Muscle layer of colon (tissue), 2 donors: ENCODE measurements around the gene HAL.

Source experiments
- H3K27ac ChIP-seq: one replicate; pipeline ENCODE4 v1.7.0; 2013; ENCODE audit warnings: low read depth, mild to moderate bottlenecking, low read length, moderate library complexity
- H3K27me3 ChIP-seq, 2 donors: one replicate each; pipeline ENCODE4 v1.7.0; 2013; ENCODE audit warnings: low read length in 2 of 2, mild to moderate bottlenecking in 2 of 2; ENCODE audit not compliant: insufficient read depth in 2 of 2, control insufficient read depth in 1 of 2
- H3K36me3 ChIP-seq: one replicate; pipeline ENCODE4 v1.7.0; 2013; ENCODE audit warnings: mild to moderate bottlenecking, low read length; ENCODE audit not compliant: insufficient read depth
- H3K4me1 ChIP-seq: one replicate; pipeline ENCODE4 v1.7.0; 2013; ENCODE audit warnings: mild to moderate bottlenecking, low read length; ENCODE audit not compliant: insufficient read depth
- H3K4me3 ChIP-seq, 2 donors: one replicate each; pipeline ENCODE4 v1.7.0; 2013; ENCODE audit warnings: low read length in 2 of 2, low read depth in 1 of 2, mild to moderate bottlenecking in 1 of 2, moderate library complexity in 1 of 2
- H3K9ac ChIP-seq: one replicate; pipeline ENCODE4 v1.7.0; 2013; ENCODE audit warnings: low read length
- H3K9me3 ChIP-seq: one replicate; pipeline ENCODE4 v1.7.0; 2013; ENCODE audit warnings: mild to moderate bottlenecking, low read length
- donor health status: abdominal sarcoma.
- donor health status: Adenocarcinoma of cecum.

HAL gene

DNA sequence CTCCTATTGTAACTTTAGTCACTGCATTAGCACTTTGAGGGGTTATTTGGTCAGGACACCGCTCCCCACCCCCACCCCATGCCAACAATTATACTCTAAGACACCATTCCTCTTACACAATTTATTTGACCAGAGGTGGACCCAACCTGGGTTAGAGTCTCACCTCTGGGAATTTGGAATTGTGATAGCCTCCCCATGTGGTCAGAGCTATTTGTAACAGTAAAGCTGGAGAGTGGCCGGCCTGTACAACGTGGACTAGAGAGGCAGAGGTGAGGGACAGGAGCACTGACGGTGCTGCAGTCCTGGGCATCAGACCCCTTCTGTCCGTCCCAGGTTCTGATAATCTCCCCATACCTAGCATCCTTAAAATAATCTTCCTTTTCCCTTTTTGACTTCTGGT, 3.3 kb upstream of the HAL start:
- Histone ChIP-seq H3K36me3 (peaks cover 12% of the 10 kb centered on the region), H3K4me3 (no peak overlapping the region), H3K27ac (no peak overlapping the region), H3K4me1 (no peaks in the 10 kb centered on the region), H3K9me3 (no peaks in the 10 kb centered on the region), H3K27me3 (no peaks in the 10 kb centered on the region), H3K9ac (no peak overlapping the region)

GRCh38 chr12:95998611-95999286, 2.6 kb upstream of the HAL start:
- no peak overlapping the region for H3K27ac ChIP-seq

GRCh38 chr12:95997911-95998510, 1.9 kb upstream of the HAL start:
- H3K36me3 ChIP-seq, result peaks cover 6% of the 10 kb centered on the region
- H3K4me3 ChIP-seq, result no peak overlapping the region
- H3K4me1 ChIP-seq, result no peaks in the 10 kb centered on the region
- H3K9ac ChIP-seq, result no peak overlapping the region
- H3K9me3 ChIP-seq, result no peaks in the 10 kb centered on the region
- no peak overlapping the region for H3K27ac ChIP-seq
- H3K27me3 ChIP-seq, result no peaks in the 10 kb centered on the region

More at GRCh38 chr12:95998611-95999286, 2.6 kb upstream of the HAL start:
- H3K27me3 ChIP-seq, result no peaks in the 10 kb centered on the region
- no peak overlapping the region for H3K9ac ChIP-seq
- peaks cover 6% of the 10 kb centered on the region for H3K36me3 ChIP-seq
- no peaks in the 10 kb centered on the region for H3K4me1 ChIP-seq
- H3K9me3 ChIP-seq, result no peaks in the 10 kb centered on the region
- H3K4me3 ChIP-seq, result no peak overlapping the region

DNA sequence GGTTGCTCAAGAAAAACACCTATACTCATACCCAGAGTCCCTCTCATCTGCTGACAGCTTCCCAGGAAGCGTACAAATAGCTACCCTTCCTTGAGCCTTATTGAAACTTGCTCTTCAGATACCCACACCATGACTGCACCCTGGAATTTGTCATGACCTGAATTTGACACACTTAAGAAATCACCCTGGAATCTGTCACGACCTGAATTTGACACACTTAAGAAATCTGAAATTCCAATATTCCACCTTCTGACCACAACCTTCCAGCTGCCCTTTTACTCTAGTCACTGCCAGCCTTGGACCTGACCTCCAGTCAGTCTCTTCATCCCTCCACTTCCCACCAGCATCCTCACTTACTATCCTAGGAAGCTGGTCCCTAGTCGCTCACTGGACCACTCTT, 1.1 kb upstream of the HAL start:
- Histone ChIP-seq H3K27me3 (no peaks in the 10 kb centered on the region), H3K4me3 (no peak overlapping the region), H3K9ac (no peak overlapping the region), H3K9me3 (no peaks in the 10 kb centered on the region), H3K36me3 (peaks cover 6% of the 10 kb centered on the region), H3K27ac (no peak overlapping the region), H3K4me1 (no peaks in the 10 kb centered on the region)

DNA sequence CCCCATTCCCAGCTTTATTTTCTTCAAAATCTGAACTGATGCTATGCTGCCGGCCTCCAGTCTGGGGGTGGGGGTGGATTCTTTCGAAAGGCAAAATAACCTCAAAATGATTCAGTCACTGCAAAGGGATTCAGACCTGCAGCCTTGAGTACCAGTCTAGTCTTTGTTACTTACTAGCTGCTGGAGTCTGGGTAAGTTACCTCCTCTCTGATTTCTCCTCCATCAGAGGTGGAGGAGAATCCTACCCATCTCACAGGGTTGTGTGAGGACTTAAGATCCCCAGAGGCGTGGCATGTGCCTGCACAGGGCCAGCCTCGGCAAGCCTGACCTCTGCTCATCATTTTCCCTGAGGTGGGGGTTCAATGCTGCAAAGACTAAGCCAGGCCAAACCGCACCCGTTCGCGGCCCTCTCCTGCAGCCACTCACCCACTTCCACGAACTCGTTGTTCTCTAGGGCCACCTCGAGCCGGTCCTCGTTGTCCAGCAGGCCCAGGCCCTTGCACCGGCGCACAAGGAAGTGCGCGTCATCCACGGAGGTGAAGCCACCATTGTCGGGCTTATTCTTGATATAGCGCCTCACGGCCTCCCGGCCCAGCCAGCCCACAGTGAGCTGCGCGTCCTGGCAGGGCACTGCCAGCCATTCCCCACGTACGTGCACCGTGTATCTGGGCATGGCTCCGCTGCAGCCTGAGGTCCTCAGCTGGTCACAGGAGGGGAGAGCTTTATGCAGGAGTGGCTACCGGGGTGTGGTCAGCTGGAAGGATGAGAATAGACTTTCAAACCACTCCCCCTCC, 709 bp downstream of the HAL start:
- H3K4me1 ChIP-seq, result no peaks in the 10 kb centered on the region
- no peak overlapping the region for H3K4me3 ChIP-seq
- no peaks in the 10 kb centered on the region for H3K27me3 ChIP-seq
- H3K27ac ChIP-seq, result no peak overlapping the region
- no peaks in the 10 kb centered on the region for H3K9me3 ChIP-seq
- H3K36me3 ChIP-seq, result no peaks in the 10 kb centered on the region
- no peak overlapping the region for H3K9ac ChIP-seq

- H3K9me3 ChIP-seq, result no peaks in the 10 kb centered on the region
- no peak overlapping the region for H3K9ac ChIP-seq
- no peak overlapping the region for H3K4me3 ChIP-seq
- no peaks in the 10 kb centered on the region for H3K36me3 ChIP-seq
- H3K4me1 ChIP-seq, result no peaks in the 10 kb centered on the region
- no peak overlapping the region for H3K27ac ChIP-seq
- H3K27me3 ChIP-seq, result no peaks in the 10 kb centered on the region
Observed at GRCh38 chr12:95994476-95994875, 1.7 kb downstream of the HAL start.

GRCh38 chr12:95993907-95994306, 2.2 kb downstream of the HAL start:
- no peaks in the 10 kb centered on the region for H3K36me3 ChIP-seq
- H3K4me3 ChIP-seq, result no peak overlapping the region
- no peak overlapping the region for H3K27ac ChIP-seq
- H3K4me1 ChIP-seq, result no peaks in the 10 kb centered on the region
- H3K9me3 ChIP-seq, result no peaks in the 10 kb centered on the region
- no peaks in the 10 kb centered on the region for H3K27me3 ChIP-seq
- no peak overlapping the region for H3K9ac ChIP-seq

DNA sequence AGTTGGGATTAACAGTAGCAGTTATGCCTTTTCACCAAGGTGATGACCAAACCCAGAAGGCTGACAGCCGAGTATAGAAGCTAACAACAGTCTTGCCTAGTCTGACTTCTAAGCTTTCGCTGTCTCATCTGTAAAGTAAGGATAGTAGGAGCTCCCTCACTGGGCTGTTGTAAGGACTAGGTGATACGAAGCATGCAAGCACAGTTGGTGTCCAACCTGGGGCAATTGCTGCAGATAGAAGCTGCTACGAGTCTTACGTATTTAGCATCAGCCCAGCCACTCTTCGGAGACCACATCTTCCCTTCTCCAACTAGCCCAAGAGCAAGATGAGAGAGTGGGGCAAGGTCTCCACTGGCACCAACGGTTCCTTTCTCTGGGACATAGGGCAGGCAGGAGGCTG, 6.0 kb downstream of the HAL start:
- Histone ChIP-seq H3K27ac (no peak overlapping the region), H3K36me3 (no peaks in the 10 kb centered on the region), H3K4me1 (no peaks in the 10 kb centered on the region), H3K9me3 (no peaks in the 10 kb centered on the region), H3K4me3 (no peak overlapping the region), H3K27me3 (no peaks in the 10 kb centered on the region), H3K9ac (no peak overlapping the region)

DNA sequence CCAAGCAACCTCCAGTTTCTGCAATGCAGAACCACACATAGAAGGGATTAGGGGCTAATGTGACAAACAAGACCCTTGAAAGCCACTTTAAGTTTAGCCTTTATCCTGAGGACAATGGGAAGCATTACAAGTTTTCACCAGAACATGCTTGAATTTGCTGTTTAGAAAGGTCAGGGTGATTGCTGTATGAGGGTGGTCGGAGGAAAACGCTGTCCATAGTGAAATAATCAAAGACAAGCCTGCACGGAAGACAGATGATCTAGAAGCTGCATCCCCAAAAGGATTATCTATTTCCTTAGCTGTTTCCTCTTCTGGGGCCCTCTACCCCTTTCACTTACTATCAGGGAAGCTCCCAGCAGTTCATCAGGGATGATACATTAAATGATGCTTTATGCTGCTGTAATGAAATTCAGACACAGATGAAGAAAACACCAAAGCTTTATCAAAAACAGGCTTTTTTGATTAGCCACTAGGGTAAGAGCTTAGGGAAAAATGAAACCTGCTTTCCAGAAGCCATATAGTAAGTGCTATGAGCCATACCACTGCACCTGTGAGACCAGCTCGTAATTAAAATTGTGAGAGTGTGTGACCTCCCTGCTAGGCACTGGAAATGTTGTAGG, 6.5 kb downstream of the HAL start:
- Histone ChIP-seq H3K27me3 (no peaks in the 10 kb centered on the region), H3K9me3 (no peaks in the 10 kb centered on the region), H3K9ac (no peak overlapping the region), H3K4me3 (no peak overlapping the region), H3K4me1 (no peaks in the 10 kb centered on the region), H3K36me3 (no peaks in the 10 kb centered on the region), H3K27ac (no peak overlapping the region)

- no peak overlapping the region for H3K4me3 ChIP-seq
Observed at GRCh38 chr12:95988506-95989275, 7.5 kb downstream of the HAL start.

More at GRCh38 chr12:95988506-95989275, 7.5 kb downstream of the HAL start:
- Histone ChIP-seq H3K4me1 (no peaks in the 10 kb centered on the region), H3K36me3 (no peaks in the 10 kb centered on the region), H3K27me3 (no peaks in the 10 kb centered on the region), H3K9ac (no peak overlapping the region), H3K27ac (no peak overlapping the region), H3K9me3 (no peaks in the 10 kb centered on the region)
